ENCODE results near the gene RIMBP2.

- TF ChIP-seq CTCF (IDR thresholded peaks at IDR 0.05), result peak in 8 of 12 donors; percentile 7 to 52 (median 44)
- no peak for TF ChIP-seq POLR2A (IDR thresholded peaks at IDR 0.05)
Observed at GRCh38 chr12:130401703-130402102, 314.4 kb downstream of the RIMBP2 start.
